G401 (cell line): ENCODE results near the gene CHTF18. TPM values are rescaled to one million over a fixed set of nuclear protein-coding genes. Genes with fewer than 3 reads are reported as not detected.
"Not testable (repeated sequence)": the region's sequence is repeated elsewhere in the genome, so short reads cannot be mapped to it uniquely, and the experiment has no call there.

Experiments used
- DNase-seq: peaks from one replicate; pipeline ENCODE4 v3.0.0-alpha.2; 2015; ENCODE audit warnings: low spot score
- in situ Hi-C: cut with HindIII; loops from 2 replicates; pipeline ENCODE4 v1.10.0; 2016; ENCODE audit warnings: low sequenced_read_pairs, mixed read lengths
- total RNA-seq: library from RNA; depleted of rRNA; stranded (reverse); fragments of >200 nt; shearing (Covaris generic); gene quantifications from 2 replicates; pipeline ENCODE4 v1.2.3, GENCODE V29; 2014

Gene CHTF18
- total RNA-seq, 1 experiment from 2014 or later: 61.4 TPM

- in situ Hi-C loops: no loop called here
Observed at GRCh38 chr16:819336-820043, 31.1 kb downstream of the CHTF18 start.

GRCh38 chr16:820044-820408, 31.6 kb downstream of the CHTF18 start:
- in situ Hi-C loops, DNase-seq: not testable (repeated sequence)

More at GRCh38 chr16:819336-820043, 31.1 kb downstream of the CHTF18 start:
- DNase-seq: no peak

GRCh38 chr16:820748-821147, 32.3 kb downstream of the CHTF18 start:
- in situ Hi-C loops: no loop called here
- no peak for DNase-seq

- DNase-seq: no peak
- in situ Hi-C loops: no loop called here
Observed at GRCh38 chr16:821751-822150, 33.3 kb downstream of the CHTF18 start.

GRCh38 chr16:822174-822908, 33.9 kb downstream of the CHTF18 start:
- in situ Hi-C loops: no loop called here
- no peak for DNase-seq

- in situ Hi-C loops: no loop called here
- no peak for DNase-seq
Observed at GRCh38 chr16:822909-823297, 34.5 kb downstream of the CHTF18 start.

GRCh38 chr16:824194-824593, 35.8 kb downstream of the CHTF18 start:
- in situ Hi-C loops: no loop called here
- DNase-seq: no peak

- in situ Hi-C loops: no loop called here
- DNase-seq: no peak
Observed at GRCh38 chr16:824601-825000, 36.2 kb downstream of the CHTF18 start.

- in situ Hi-C loops: no loop called here
- no peak for DNase-seq
Observed at GRCh38 chr16:825341-826061, 37.1 kb downstream of the CHTF18 start.

- in situ Hi-C loops: no loop called here
- DNase-seq: no peak
Observed at GRCh38 chr16:827513-827912, 39.1 kb downstream of the CHTF18 start.

- in situ Hi-C loops: no loop called here
- DNase-seq: no peak
Observed at GRCh38 chr16:828891-829290, 40.5 kb downstream of the CHTF18 start.

- DNase-seq: no peak
- in situ Hi-C loops: loop anchor here (5.0 kb wide), 1 partner anchor 157 kb away; no protein-coding TSS in a partner anchor
Observed at GRCh38 chr16:830107-830870, 41.9 kb downstream of the CHTF18 start.

- DNase-seq: no peak
- in situ Hi-C loops: loop anchor here (5.0 kb wide), 1 partner anchor 156 kb away; no protein-coding TSS in a partner anchor
Observed at GRCh38 chr16:830871-831570, 42.6 kb downstream of the CHTF18 start.

- in situ Hi-C loops: loop anchor here (5.0 kb wide), 1 partner anchor 156 kb away; no protein-coding TSS in a partner anchor
Observed at GRCh38 chr16:831571-832413, 43.4 kb downstream of the CHTF18 start.

GRCh38 chr16:832652-833336, 44.4 kb downstream of the CHTF18 start:
- in situ Hi-C loops: loop anchor here (5.0 kb wide), 1 partner anchor 155 kb away; no protein-coding TSS in a partner anchor
- no peak for DNase-seq

More at GRCh38 chr16:831571-832413, 43.4 kb downstream of the CHTF18 start:
- DNase-seq: no peak

GRCh38 chr16:833411-833810, 45.0 kb downstream of the CHTF18 start:
- DNase-seq: no peak
- in situ Hi-C loops: loop anchor here (5.0 kb wide), 1 partner anchor 154 kb away; no protein-coding TSS in a partner anchor

GRCh38 chr16:835373-835772, 47.0 kb downstream of the CHTF18 start:
- DNase-seq: no peak
- in situ Hi-C loops: no loop called here
